HepG2 (cell line): ENCODE results near the gene STARD8. TPM values are rescaled to one million over a fixed set of nuclear protein-coding genes. Genes with fewer than 3 reads are reported as not detected.
"Not testable (repeated sequence)": the region's sequence is repeated elsewhere in the genome, so short reads cannot be mapped to it uniquely, and the experiment has no call there.

Source experiments
- ATAC-seq: fragments of 200-7000 bp; cut with Tn5 transposase; 3 replicates; pipeline ENCODE4 v1.9.1; 2020; ENCODE audit warnings: mild to moderate bottlenecking, moderate library complexity
- BruUV-seq: library from RNA; stranded (reverse); fragments of 400-500 nt; replicated peaks from 2 replicates; lab custom pipeline; 2021; lab: Mats Ljungman, UMichigan
- CTCF ChIA-PET: fragments of 300-600 bp; formaldehyde crosslinking; extraction: SDS; loops from one replicate; lab custom pipeline; 2021; ENCODE audit warnings: low total read pairs, inconsistent platforms, low intra/inter-chr PET ratio; lab: Yijun Ruan, JAX
- POLR2A ChIA-PET: fragments of 350-600 bp; sonication (Branson Sonifier 250); formaldehyde crosslinking; loops from one replicate; lab custom pipeline; 2020; ENCODE audit warnings: antibody characterized with exemption, inconsistent platforms; lab: Yijun Ruan, JAX
- DNase-seq: peaks from one replicate; pipeline ENCODE4 v3.0.0-alpha.2; 2015; ENCODE audit warnings: low spot score
- FAIRE-seq: peaks from 3 replicates; lab custom pipeline; 2011; peaks lifted over from hg19 to GRCh38; lab: Jason Lieb, UNC
- H2AFZ ChIP-seq: one replicate; pipeline ENCODE4 v1.6.1; 2011; ENCODE audit warnings: low read length, inconsistent platforms
- H3K27ac ChIP-seq: fragments of 300-600 bp; 3 replicates; pipeline ENCODE4 v1.8.0; 2011; ENCODE audit warnings: mixed run types, mild to moderate bottlenecking, mixed read lengths, low read length, inconsistent platforms; ENCODE audit not compliant: insufficient read depth; ENCODE audit errors: extremely low read length
- H3K27me3 ChIP-seq, 2 experiments: fragments of 200-600 bp in 1 of 2; 2 replicates in 1 of 2; 3 replicates in 1 of 2; pipeline versions ENCODE4 v1.6.0 to v1.8.0; 2011; ENCODE audit warnings: low read length in 2 of 2, mild to moderate bottlenecking in 2 of 2, moderate library complexity in 2 of 2, inconsistent platforms in 1 of 2; ENCODE audit not compliant: insufficient read depth in 2 of 2, control insufficient read depth in 1 of 2
- H3K36me3 ChIP-seq, 2 experiments: fragments of 200-600 bp in 1 of 2; replicated peaks in 1 of 2; 2 replicates in 1 of 2; 3 replicates in 1 of 2; pipeline versions ENCODE4 v1.5.1 to v1.8.0; 2011; ENCODE audit warnings: low read length in 2 of 2, inconsistent platforms in 1 of 2; ENCODE audit not compliant: insufficient read depth in 2 of 2, control insufficient read depth in 1 of 2
- H3K4me1 ChIP-seq: 2 replicates; pipeline ENCODE4 v1.5.1; 2012; ENCODE audit warnings: low read length, inconsistent platforms; ENCODE audit not compliant: insufficient read depth
- H3K4me2 ChIP-seq: 2 replicates; pipeline ENCODE4 v1.6.0; 2011; ENCODE audit warnings: low read depth, low read length, inconsistent platforms
- H3K4me3 ChIP-seq, 3 experiments: fragments of 200-600 bp in 1 of 3; sonication (generic), shearing (Covaris generic) in 1 of 3; replicated peaks in 1 of 3; 2 replicates each; pipeline ENCODE4 v1.5.1; 2011 to 2016; ENCODE audit warnings: low read length in 3 of 3, inconsistent platforms in 2 of 3, low read depth in 2 of 3, mild to moderate bottlenecking in 2 of 3, control low read depth in 1 of 3, mixed read lengths in 1 of 3; ENCODE audit not compliant: insufficient read depth in 1 of 3
- H3K79me2 ChIP-seq: one replicate; pipeline ENCODE4 v1.6.1; 2011; ENCODE audit warnings: low read length, inconsistent platforms; ENCODE audit not compliant: insufficient read depth
- H3K9ac ChIP-seq: 2 replicates; pipeline ENCODE4 v1.6.0; 2011; ENCODE audit warnings: mild to moderate bottlenecking, low read depth, low read length, inconsistent platforms; ENCODE audit not compliant: insufficient read depth
- H3K9me3 ChIP-seq: 2 replicates; pipeline ENCODE4 v1.5.1; 2012; ENCODE audit warnings: mild to moderate bottlenecking, low read length
- H4K20me1 ChIP-seq: 2 replicates; pipeline ENCODE4 v1.6.0; 2011; ENCODE audit warnings: inconsistent platforms, mild to moderate bottlenecking, low read length, moderate library complexity; ENCODE audit not compliant: insufficient read depth
- CTCF ChIP-seq: sonication (generic); formaldehyde crosslinking; IDR thresholded peaks from 2 replicates; pipeline ENCODE4 v1.5.0; 2020; ENCODE audit warnings: mild to moderate bottlenecking, missing genetic modification reagents, moderate library complexity
- SMC3 ChIP-seq: IDR thresholded peaks from 2 replicates; pipeline ENCODE4 v1.6.1; 2011; ENCODE audit warnings: low read length, improper control_type of control experiment
- STAG1 ChIP-seq: sonication (generic); formaldehyde crosslinking; IDR thresholded peaks from 2 replicates; pipeline ENCODE4 v1.4.0; 2020; ENCODE audit warnings: missing genetic modification reagents
- ZFP41 ChIP-seq: sonication (generic); formaldehyde crosslinking; IDR thresholded peaks from 2 replicates; pipeline ENCODE4 v1.4.0; 2020; ENCODE audit warnings: mild to moderate bottlenecking, missing genetic modification reagents, borderline replicate concordance
- ZNF17 ChIP-seq: sonication (generic); formaldehyde crosslinking; IDR thresholded peaks from 2 replicates; pipeline ENCODE4 v1.5.0; 2020; ENCODE audit warnings: mild to moderate bottlenecking, missing genetic modification reagents
- ZSCAN31 ChIP-seq: sonication (generic); formaldehyde crosslinking; IDR thresholded peaks from 2 replicates; pipeline ENCODE4 v1.5.0; 2020; ENCODE audit warnings: low read depth, mild to moderate bottlenecking, missing genetic modification reagents
- WGBS: methylation state at CpG from one replicate; pipeline ENCODE4 v1.1.6; 2017; ENCODE audit warnings: low lambda C conversion rate; 5-methylcytosine and 5-hydroxymethylcytosine counted together
- in situ Hi-C: cut with HindIII; loops from 2 replicates; pipeline ENCODE4 v1.10.0; 2017; ENCODE audit warnings: low pct_unique_long_range_greater_than_20kb; ENCODE audit not compliant: extremely low pct_ligation_motif_present
- intact Hi-C: fragments of 100-400 bp; cut with micrococcal nuclease; formaldehyde crosslinking; loops from one replicate; pipeline ENCODE4 v1.10.0; 2022; ENCODE audit not compliant: unreplicated experiment
- polyA plus RNA-seq, 8 experiments: library from polyadenylated mRNA; depleted of rRNA in 3 of 8; stranded (reverse) in 7 of 8; unstranded in 1 of 8; fragments of >200 nt; fragmentation: Illumina TruSeq in 4 of 8; extraction: Trizol in 4 of 8; gene quantifications; 2 replicates each; pipeline versions ENCODE4 v1.2.1 to v1.2.3, GENCODE V29; 2011 to 2016; ENCODE audit warnings: low read depth in 4 of 8, missing spikeins in 1 of 8, mixed read lengths in 1 of 8; ENCODE audit not compliant: insufficient read depth in 1 of 8
- total RNA-seq, 5 experiments: library from RNA; depleted of rRNA; stranded (reverse); fragments of >200 nt; fragmentation: Illumina TruSeq; extraction: Trizol; gene quantifications; 2 replicates each; pipeline ENCODE4 v1.2.3, GENCODE V29; 2016; ENCODE audit warnings: low read depth in 1 of 5

STARD8 gene
- total and polyA plus RNA-seq, 2 of the 13 experiments (the other 11 are each of a cell fraction or from before 2014, with no cell fraction given) = 0.02 to 0.09 TPM

GRCh38 chrX:68598841-68599240 is 48.6 kb upstream of the STARD8 start:
- no peak for TF ChIP-seq ZNF17
- TF ChIP-seq ZFP41 = no peak
- CTCF ChIA-PET = no interaction called here

GRCh38 chrX:68599256-68600152 is 48.0 kb upstream of the STARD8 start:
- no peak overlapping the region for H3K4me3 ChIP-seq
- H3K9ac ChIP-seq = no peak overlapping the region
- no peak for ATAC-seq
- H3K4me2 ChIP-seq = no peak overlapping the region
- POLR2A ChIA-PET = no interaction called here
- DNase-seq = no peak
- no peaks in the 10 kb centered on the region for H3K36me3 ChIP-seq
- FAIRE-seq = peak; percentile 15
- H3K79me2 ChIP-seq = no peaks in the 10 kb centered on the region
- no TSS peak for BruUV-seq
- no peaks in the 10 kb centered on the region for H4K20me1 ChIP-seq
- 0 out of 2 replicates have a peak, but pooled peaks have one; percentile 14 for TF ChIP-seq SMC3
- peak; percentile 39; the same call in 1 of the 2 replicates for TF ChIP-seq STAG1 (CRISPR knock-in tag)
- 0 out of 2 replicates have a peak, but pooled peaks have one; percentile 28 for TF ChIP-seq CTCF (CRISPR knock-in tag)
- no peak for TF ChIP-seq ZSCAN31 (CRISPR knock-in tag)
- no peak overlapping the region for H3K27ac ChIP-seq
- in situ Hi-C loops (no loop called here), intact Hi-C loops (no loop called here)
- no peaks in the 10 kb centered on the region for H3K9me3 ChIP-seq
- no peaks in the 10 kb centered on the region for H3K27me3 ChIP-seq
- H2AFZ ChIP-seq = no peak overlapping the region
- no peaks in the 10 kb centered on the region for H3K4me1 ChIP-seq
- CTCF ChIA-PET = interaction anchor here (1.1 kb wide), 1 partner anchor 111 kb away, joined by 7 read pairs; no protein-coding TSS in a partner anchor
- WGBS = 67% methylated on average over 3 of the region's 3 CpGs

More at GRCh38 chrX:68598841-68599240, 48.6 kb upstream of the STARD8 start:
- in situ Hi-C loops (no loop called here), intact Hi-C loops (no loop called here)
- no peak overlapping the region for H2AFZ ChIP-seq
- no peak for DNase-seq
- no TSS peak for BruUV-seq
- H3K4me2 ChIP-seq = no peak overlapping the region
- H3K9ac ChIP-seq = no peak overlapping the region
- H3K36me3 ChIP-seq = no peaks in the 10 kb centered on the region
- no CpG with 5 or more reads among the region's 1 CpG for WGBS
- H3K27ac ChIP-seq = no peak overlapping the region
- H3K9me3 ChIP-seq = no peaks in the 10 kb centered on the region
- no peaks in the 10 kb centered on the region for H3K27me3 ChIP-seq
- no peak for FAIRE-seq
- no peak overlapping the region for H3K4me3 ChIP-seq
- H4K20me1 ChIP-seq = no peaks in the 10 kb centered on the region
- H3K4me1 ChIP-seq = no peaks in the 10 kb centered on the region
- POLR2A ChIA-PET = no interaction called here
- no peaks in the 10 kb centered on the region for H3K79me2 ChIP-seq
- no peak for ATAC-seq

GRCh38 chrX:68604216-68604615 is 43.2 kb upstream of the STARD8 start:
- H3K36me3 ChIP-seq, FAIRE-seq, H3K4me2 ChIP-seq, H3K4me1 ChIP-seq, POLR2A ChIA-PET, H3K27me3 ChIP-seq, CTCF ChIA-PET, H3K27ac ChIP-seq, ATAC-seq, H2AFZ ChIP-seq, H3K79me2 ChIP-seq, intact Hi-C loops, DNase-seq, H3K4me3 ChIP-seq, H3K9me3 ChIP-seq, in situ Hi-C loops, BruUV-seq, H4K20me1 ChIP-seq, H3K9ac ChIP-seq: not testable (repeated sequence)
- WGBS = 0% methylated on average over 2 of the region's 2 CpGs
